ENCODE measurements around the gene GPS2.
A peak's percentile ranks its signal among the peaks of the same experiment; 100 is the strongest.

Gene GPS2

GRCh38 chr17:7292194-7292593 is 23.0 kb downstream of the GPS2 start:
- DNase-seq: no peak

- no peak for DNase-seq
Measured at GRCh38 chr17:7290685-7291084, 24.5 kb downstream of the GPS2 start.

GRCh38 chr17:7290166-7290565 is 25.0 kb downstream of the GPS2 start:
- DNase-seq: no peak

GRCh38 chr17:7289256-7290032 is 25.7 kb downstream of the GPS2 start:
- no peak for DNase-seq

GRCh38 chr17:7285679-7286078 is 29.5 kb downstream of the GPS2 start:
- DNase-seq: no peak

GRCh38 chr17:7284911-7285310 is 30.2 kb downstream of the GPS2 start:
- no peak for DNase-seq

GRCh38 chr17:7283471-7284216 is 31.5 kb downstream of the GPS2 start:
- DNase-seq: no peak

GRCh38 chr17:7282752-7283321 is 32.3 kb downstream of the GPS2 start:
- no peak for DNase-seq

GRCh38 chr17:7281953-7282751 is 33.0 kb downstream of the GPS2 start:
- no peak for DNase-seq

- peak; percentile 55 to 83 for DNase-seq
Measured at GRCh38 chr17:7281074-7281952, 33.8 kb downstream of the GPS2 start, which contains the start of gene SLC2A4. Gene SLC2A4, plus strand, starts transcription at chr17:7281718. Its CDS starts 217 bp downstream, at chr17:7281935.

- DNase-seq: peak; percentile 49 to 71
Measured at GRCh38 chr17:7280519-7281073, 34.6 kb downstream of the GPS2 start.

GRCh38 chr17:7279448-7279847 is 35.7 kb downstream of the GPS2 start:
- no peak for DNase-seq

- no peak for DNase-seq
Measured at GRCh38 chr17:7266784-7267183, 48.4 kb downstream of the GPS2 start.

- no peak for DNase-seq
Measured at GRCh38 chr17:7263801-7264078, 51.4 kb downstream of the GPS2 start.

GRCh38 chr17:7262935-7263800 is 52.0 kb downstream of the GPS2 start:
- DNase-seq: no peak

All from NCI-H524 (cell line).